HFF-Myc (cell line): ENCODE data around the gene SART1.

Experiments used
- DNase-seq: peaks from one replicate; pipeline ENCODE4 v3.0.0-alpha.2; 2011; ENCODE audit warnings: low read depth; ENCODE audit errors: extremely low read depth
- H3K4me3 ChIP-seq: replicated peaks from 2 replicates; pipeline ENCODE4 v1.5.1; 2011; ENCODE audit warnings: low read depth, mild to moderate bottlenecking, control low read depth, low read length
- CTCF ChIP-seq: IDR thresholded peaks from 2 replicates; pipeline ENCODE4 v1.5.1; 2012; ENCODE audit warnings: mild to moderate bottlenecking, low read depth, low read length, control low read depth; ENCODE audit errors: missing control alignments

Gene SART1

GRCh38 chr11:65934014-65934413 is 27.5 kb upstream of the SART1 start:
- no peak for TF ChIP-seq CTCF
- DNase-seq = no peak

DNA sequence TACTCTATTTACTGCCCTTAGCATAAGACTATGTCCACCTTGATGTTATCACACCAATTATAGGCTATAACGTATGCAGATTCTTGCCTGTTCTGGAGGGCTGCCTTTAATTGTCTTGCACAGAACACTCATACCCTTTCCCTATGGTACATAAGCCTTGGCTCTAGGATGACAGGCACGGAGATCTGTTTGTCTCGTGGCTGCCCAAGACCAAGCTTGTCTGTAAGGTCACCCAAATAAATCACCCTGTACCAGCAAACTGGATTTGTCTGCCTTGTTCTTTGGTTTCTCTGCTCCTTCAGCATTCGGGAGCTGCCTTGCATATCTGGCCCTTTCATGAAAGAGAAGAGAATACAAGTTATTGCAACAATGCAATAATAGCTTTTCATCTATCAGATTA is 23.8 kb upstream of the SART1 start:
- no peak for DNase-seq
- no peak for TF ChIP-seq CTCF
- H3K4me3 ChIP-seq = no peak overlapping the region

More at GRCh38 chr11:65934014-65934413, 27.5 kb upstream of the SART1 start:
- no peak overlapping the region for H3K4me3 ChIP-seq

GRCh38 chr11:65941720-65942310 is 19.7 kb upstream of the SART1 start:
- TF ChIP-seq CTCF = no peak
- no peak for DNase-seq
- no peak overlapping the region for H3K4me3 ChIP-seq

GRCh38 chr11:65942531-65942930 is 19.0 kb upstream of the SART1 start:
- no peak for DNase-seq
- H3K4me3 ChIP-seq = no peak overlapping the region
- TF ChIP-seq CTCF = no peak

DNA sequence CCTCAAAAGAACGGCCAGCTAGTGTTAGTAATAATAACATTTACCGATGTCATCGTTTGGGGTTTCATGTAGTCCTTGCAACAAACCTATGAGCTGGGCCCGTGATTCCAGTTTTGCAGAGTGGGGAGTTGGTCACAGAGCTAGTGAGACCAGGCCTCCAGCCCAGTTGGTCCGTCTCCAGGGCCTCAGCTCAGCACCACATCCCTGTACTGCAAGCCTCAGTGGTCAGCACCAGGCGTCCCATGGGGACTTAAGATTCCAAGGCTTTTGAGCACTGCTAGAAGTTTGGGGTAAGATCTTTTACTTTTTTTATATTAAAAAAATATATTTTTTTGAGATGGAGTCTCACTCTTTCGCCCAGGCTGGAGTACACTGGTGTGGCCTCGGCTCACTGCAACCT is 17.3 kb upstream of the SART1 start:
- no peak for TF ChIP-seq CTCF
- DNase-seq = no peak
- H3K4me3 ChIP-seq = no peak overlapping the region

DNA sequence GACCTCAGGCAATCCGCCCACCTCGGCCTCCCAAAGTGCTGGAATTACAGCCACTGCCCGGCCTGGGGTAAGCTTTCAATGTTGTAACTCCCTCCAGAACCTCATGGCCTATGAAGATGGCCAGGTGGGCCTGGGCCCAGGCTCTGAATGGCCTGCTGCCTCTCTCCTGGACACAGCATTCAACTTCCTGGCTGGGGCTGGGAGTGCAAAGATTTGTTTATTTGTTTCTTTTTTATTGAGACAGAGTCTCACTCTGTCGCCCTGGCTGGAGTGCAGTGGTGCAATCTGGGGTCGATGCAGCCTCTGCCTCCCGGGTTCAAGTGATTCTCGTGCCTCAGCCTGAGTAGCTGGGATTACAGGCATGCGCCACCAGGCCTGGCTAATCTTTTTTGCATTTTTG is 16.8 kb upstream of the SART1 start:
- TF ChIP-seq CTCF = no peak
- no peak overlapping the region for H3K4me3 ChIP-seq
- DNase-seq = no peak

GRCh38 chr11:65945430-65945911 is 16.1 kb upstream of the SART1 start, which contains the start of gene TSGA10IP:
TSS of gene TSGA10IP (plus strand) at chr11:65945480. CDS start at chr11:65945676, 196 bp downstream.
- H3K4me3 ChIP-seq = no peak within 1 kb of the TSS
- DNase-seq = no peak
- TF ChIP-seq CTCF = no peak
